HG03432 (cell line): ENCODE data around the gene CRY2.
A peak's percentile ranks its signal among the peaks of the same experiment; 100 is the strongest.
"Not testable (repeated sequence)": the region's sequence is repeated elsewhere in the genome, so short reads cannot be mapped to it uniquely, and the experiment has no call there.

Experiments used
- ATAC-seq: cut with Tn5 transposase; IDR thresholded peaks from one replicate; pipeline ENCODE4 v1.9.1; 2021; ENCODE audit warnings: mild to moderate bottlenecking, moderate library complexity; ENCODE audit not compliant: unreplicated experiment

The CRY2 gene

DNA sequence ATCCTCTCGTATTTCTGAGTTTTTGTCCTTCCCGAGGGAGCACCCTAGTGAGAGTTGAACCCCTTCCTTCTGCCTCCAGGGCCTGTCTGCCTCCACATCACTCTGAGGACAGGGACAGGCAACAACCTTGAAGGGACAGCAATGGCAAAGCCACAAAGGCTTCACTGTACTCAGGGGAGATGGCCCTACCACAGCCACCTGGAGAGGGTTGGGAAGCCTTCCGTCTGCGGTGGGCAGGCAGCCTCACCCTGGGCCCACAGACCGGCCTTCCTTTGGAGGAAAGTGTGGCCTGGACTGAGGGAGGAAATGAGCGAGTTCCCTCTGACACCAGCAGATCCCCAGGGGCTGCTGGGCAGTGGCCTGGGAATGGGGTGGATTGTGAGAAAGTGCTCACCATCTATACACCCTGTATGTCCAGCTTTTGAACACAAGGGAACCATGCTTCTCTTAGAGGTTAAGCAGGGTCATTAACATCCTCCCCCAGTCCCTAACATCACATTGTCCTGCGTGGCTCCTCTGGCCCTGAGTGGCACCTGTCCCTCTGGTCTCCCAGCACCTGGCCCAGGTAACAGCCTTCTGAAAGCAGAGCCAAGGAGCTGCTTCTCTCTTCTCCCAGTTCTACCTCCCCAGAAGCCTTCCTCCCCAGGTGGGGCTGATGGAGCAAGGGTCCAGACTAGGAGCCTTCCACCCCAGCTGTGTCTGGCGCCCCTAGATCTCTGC lies 35.5 kb upstream of the CRY2 start:
- no peak for ATAC-seq

DNA sequence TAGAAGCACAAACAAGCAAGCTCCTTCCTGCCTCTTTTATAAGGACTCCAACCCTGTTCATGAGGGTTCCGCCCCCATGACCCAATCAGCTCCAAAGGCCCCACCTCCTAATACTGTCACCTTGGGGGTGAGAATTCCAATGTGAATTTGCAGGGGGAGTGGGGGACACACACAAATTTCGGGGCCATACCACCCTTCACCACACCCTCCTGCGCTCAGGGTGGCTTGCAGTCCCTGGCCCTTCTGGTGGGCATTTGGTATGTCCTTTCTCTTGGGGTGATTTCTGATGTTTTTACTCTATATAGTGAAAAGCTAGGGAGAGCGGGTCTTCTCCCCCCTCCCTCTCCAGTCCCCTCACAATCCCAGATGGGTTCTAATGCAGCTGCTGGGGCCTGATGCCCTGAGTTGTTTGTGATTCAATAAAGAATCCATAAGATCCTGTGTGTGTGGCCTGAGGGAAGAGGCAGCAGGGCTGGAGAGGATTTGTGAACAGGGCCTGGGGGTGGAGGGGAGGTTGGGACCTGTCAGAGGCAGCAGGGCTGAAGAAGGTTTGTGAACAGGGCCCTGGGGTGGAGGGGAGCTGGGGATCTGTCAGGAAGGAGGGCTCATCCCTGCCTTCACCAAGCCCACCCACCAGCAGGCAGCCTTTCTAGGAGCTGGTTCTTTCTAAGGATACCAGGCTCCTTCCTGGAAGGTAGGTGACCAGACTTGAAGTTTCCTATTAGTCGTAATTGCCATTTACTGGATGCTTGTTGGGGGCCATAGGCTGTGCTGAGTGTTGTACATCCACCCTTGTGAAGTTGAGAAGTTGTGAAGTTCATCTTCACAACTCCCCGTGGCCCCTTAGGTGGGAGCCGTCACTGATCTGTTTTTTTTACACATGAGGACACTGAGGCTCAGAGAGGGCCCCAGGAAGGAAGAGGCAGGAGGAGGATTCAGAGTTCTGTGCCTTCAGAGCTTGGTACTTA lies 34.4 kb upstream of the CRY2 start:
- no peak for ATAC-seq

DNA sequence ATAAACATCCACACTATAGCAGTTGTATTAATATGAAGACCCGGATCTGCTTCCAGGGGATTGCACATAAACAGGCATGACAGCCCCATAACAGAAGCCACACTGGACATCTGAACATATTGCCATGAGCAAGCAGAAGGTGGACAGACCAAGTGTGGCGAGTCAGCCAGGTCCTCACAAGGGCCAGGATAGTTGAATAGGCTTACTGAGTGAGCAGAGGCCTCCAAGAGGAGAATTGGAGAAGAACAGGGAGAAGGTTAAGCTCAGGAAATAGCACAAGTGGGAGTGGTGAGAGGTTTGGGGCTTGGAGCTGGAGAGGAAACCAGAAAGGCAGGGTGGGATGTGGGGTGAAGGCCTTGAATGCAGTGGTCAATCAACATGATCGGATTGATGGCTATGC lies 31.5 kb upstream of the CRY2 start:
- no peak for ATAC-seq

DNA sequence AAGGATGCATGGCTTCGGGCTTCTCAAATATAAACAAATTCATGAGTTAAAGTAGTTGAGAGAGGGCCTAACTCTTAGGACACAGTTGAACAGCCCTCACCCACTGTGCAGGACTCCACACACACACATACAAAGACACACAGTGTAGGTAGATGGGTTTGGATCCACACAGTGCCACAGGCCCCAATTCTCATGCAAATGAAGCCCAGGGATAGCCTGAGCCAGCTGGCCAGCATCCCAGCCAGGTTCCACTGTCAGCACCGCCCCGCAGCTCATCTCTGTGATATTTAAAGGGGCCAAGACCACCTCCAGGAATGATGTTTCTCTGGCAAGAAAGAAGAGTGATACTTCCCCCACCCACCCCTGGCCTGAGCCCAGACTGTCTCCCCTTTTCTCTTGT lies 30.7 kb upstream of the CRY2 start:
- ATAC-seq, result no peak

DNA sequence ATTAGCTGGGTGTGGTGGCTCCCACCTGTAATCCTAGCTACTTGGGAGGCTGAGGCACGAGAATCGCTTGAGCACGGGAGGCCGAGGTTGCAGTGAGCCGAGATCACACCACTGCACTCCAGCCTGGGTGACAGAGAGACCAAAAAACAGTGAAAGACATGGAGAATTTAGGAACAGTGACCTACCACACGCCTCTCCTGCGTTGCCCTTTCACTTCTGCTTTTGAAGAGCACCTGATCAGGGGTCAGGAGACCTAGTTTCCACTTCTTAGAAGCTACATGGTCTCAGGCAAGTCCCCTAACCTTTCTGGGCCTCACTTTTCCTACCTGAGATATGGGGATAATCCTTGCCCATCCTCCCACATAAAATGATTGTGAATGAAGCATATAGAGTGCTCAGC lies 30.1 kb upstream of the CRY2 start:
- ATAC-seq, result peak; percentile 79

DNA sequence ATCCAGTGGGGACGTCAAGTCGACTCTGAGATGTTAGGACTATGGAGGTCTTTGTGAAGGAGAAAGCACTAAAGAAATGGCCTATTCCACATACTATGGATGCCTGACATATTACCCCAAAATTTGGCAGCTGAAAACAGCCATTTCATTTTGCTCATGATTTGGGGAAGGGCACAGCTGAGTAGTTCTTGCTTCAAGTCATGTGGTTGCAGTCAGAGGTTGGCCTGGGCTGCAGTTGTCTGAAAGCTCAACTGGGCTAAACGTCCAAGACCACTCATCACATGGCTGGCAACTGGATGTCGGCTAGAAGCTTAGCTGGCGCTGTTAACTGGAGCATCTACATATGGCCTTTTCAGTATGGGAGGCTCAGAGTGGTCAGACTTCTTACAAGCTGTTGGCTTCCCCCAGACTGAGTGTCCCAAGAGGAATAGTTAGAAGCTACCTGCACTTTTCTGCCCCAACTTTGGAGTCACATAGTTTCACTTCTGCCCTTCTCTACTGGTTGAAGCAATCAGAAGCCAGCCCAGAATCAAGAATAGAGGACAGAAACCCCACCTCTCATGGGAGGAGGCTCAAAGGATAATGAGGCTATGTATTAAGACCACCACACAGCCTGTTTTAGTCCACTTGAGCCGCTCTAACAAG lies 28.2 kb upstream of the CRY2 start:
- ATAC-seq, result no peak

DNA sequence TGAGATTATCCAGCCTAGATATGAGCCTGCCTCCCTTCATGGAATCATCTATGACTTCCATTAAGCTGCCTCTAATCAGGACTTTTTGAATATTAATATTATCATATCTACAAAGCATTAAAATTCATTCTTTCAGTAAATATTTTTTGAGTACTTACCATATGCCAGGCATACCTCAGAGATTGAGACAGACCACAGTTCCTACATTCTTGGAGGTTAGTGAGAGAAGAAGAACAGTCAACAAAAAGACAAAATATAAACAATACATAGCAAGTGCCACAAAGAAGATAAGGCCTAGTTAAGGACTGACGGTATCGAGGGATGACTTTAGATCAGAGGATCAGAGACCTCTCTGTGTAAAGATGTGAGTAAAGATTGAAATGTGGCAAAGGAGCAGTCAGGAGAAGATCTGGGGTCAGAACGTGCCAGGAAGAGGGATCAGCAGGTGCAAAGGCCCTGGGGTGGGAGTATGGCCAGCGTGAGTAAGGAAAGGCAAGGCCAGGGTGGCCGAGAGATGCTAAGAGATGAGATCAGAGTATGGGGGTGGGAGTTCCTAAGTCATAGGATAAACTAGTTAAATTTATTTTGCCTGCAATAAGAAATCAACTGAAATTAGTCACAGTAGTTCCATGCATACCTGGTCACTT lies 26.9 kb upstream of the CRY2 start:
- no peak for ATAC-seq

DNA sequence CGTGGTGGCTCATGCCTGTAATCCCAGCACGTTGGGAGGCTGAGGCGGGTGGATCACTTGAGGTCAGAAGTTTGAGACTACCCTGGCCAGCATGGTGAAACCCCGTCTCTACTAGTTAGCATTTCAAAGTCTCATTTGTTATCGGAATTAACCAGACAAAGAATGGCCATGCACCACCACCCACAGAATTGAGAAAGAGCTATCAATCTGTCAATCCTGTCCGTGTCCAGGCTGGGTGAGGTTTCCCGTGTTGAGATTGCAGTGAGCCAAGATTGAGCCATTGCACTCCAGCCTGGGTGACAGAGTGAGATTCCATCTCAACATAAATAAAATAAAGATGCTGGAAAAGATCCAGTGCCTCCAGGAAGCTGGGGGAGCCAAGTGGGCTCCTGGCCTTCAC lies 20.8 kb upstream of the CRY2 start:
- not testable (repeated sequence) for ATAC-seq

DNA sequence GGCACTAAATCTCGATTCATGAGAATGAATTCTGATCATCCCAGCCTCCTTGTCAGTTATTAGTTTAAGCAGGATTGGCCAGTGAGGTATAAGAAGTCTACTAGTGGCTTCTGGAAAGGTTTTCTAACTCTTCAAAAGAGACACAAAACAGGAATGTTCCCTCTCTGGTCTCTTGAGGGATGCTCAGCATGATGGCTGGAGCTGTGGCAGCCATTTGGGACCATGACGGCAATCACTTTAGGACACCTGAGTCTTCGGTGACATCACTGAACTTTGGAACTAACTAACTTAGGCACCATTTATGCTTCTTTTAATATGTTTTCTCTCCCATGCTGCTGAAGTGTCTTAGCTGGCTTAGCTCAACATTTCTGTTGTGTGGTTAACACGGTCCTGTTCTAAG lies 20.2 kb upstream of the CRY2 start:
- no peak for ATAC-seq

DNA sequence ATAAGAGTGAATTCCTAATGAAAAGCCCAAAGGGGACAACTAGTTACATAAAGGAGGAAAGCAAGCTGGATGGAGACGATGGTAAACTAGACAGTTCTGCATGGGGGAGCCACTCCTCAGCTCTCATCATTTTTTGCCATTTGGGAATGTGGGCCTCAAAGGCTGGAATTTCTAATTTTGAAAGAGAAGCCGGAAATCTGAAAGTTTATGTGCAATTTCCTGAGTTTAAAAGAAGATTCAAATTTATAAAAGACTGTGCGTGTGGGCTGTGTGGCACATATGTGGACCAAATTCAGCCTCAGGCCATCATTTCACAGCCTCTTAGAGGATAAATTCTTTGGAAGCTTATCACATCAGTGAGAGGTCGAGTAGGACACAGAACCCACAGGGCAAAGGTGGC lies 18.3 kb upstream of the CRY2 start:
- ATAC-seq, result no peak

DNA sequence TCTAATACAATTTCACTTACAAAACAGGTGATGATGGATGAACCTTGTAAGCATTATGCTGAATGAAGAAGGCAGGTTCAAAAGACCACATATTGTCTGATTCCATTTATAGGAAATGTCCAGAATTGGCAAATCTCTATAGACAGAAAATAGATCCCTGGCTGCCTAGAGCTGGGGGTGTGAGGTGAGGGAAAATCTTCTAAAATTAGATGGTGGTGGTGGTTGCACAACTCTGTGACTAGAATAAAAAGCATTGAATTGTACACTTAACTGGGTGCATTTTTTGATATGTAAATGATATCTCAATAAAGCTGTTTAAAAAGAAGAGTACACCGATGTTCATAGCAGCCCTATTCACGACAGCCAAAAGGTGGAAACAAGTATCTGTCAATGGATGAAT lies 16.7 kb upstream of the CRY2 start:
- no peak for ATAC-seq

DNA sequence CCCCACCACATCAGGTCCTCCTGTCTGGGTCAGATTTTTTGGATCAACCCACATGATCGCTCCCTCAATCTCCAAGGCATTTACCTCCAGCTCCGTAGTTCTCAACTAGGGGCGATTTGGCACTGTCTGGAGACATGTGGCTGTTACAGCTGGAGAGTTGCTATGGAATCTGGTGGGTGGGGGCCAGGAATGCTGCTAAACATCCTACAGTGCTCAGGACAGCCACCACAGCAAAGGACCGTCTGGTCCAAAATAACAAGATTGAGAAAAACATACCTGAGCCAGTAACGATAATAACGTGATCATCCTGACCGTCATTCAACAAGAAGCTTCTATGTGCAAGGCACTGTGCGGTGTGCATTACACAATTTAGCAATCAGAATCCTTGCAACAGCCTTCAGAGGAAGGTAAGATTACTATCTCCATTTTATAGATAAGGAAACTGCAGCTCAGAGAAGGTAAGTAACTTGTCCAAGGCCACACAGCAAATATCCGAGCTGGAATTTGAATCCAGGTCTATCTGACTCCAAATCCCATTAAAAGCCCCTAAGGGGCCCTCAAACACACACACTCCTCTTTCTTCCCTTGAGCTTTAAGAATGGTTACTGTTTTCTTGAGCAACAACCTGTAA lies 14.3 kb upstream of the CRY2 start:
- no peak for ATAC-seq

DNA sequence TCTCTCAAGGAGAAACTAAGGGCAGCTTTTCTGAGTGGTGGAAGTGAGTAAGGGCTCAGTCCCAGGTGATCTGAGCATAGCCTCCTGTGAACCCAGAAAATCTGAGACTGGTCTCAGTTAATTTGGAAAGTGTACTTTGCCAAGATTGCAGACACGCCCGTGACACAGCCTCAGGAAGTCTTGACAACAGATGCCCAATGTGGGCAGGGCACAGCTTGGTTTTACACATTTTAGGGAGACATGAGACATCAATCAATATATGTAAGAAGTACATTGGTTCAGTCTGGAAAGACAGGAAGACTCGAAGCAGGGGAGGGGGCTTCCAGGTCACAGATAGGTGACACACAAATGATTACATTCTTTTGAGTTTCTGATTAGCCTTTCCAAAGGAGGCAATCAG lies 13.5 kb upstream of the CRY2 start:
- no peak for ATAC-seq

DNA sequence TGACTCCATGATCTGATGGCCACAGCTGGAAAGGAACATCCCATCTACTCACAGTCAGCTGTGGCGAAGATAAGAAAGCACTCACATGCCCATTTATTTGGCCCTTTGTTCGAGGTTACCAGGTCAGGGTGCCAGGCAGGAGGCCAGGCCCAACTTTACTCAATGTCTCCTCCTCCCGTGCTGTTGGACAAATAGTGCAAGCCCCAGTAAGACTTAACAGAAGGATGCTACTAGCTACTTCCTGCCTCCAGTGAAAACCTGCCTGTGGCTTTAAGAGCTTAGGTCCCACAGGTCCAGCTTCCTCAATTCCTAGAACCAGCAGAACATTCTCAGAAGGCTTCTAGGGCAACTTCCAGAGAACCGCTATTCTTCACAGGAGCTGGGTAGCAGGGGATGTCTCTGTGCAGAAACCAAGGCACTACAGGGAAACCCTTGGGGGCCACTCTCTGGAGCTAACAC lies 12.9 kb upstream of the CRY2 start:
- ATAC-seq, result no peak

DNA sequence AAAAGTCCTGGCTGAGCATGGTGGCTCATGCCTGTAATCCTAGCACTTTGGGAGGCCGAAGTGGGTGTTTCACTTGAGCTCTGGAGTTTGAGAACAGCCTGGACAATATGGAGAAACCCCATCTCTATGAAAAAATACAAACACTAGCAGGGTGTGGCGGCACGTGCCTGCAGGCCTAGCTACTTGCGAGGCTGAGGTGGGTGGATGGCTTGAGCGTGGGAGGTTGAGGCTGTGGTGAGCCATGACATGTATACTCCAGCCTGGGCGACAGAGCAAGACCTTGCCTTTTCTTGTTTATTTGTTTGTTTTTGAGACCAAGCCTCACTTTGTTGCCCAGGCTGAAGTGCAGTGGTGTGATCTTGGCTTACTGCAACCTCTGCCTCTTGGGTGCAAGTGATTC lies 8.1 kb upstream of the CRY2 start:
- no peak for ATAC-seq

DNA sequence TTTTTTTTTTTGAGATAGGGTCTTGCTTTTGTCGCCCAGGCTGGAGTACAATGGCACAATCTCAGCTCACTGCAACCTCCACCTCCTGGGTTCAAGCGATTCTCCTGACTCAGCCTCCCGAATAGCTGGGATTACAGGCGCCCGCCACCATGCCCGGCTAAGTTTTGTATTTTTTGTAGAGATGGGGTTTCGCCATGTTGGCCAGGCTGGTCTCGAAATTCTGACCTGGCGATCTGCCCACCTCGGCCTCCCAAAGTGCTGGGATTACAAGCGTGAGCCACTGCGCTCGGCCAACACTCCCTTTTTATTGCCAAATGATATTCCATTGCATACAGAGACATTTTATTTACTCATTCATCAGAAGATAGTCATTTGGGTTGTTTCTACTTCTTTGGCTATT lies 7.0 kb upstream of the CRY2 start:
- ATAC-seq, result not testable (repeated sequence)

DNA sequence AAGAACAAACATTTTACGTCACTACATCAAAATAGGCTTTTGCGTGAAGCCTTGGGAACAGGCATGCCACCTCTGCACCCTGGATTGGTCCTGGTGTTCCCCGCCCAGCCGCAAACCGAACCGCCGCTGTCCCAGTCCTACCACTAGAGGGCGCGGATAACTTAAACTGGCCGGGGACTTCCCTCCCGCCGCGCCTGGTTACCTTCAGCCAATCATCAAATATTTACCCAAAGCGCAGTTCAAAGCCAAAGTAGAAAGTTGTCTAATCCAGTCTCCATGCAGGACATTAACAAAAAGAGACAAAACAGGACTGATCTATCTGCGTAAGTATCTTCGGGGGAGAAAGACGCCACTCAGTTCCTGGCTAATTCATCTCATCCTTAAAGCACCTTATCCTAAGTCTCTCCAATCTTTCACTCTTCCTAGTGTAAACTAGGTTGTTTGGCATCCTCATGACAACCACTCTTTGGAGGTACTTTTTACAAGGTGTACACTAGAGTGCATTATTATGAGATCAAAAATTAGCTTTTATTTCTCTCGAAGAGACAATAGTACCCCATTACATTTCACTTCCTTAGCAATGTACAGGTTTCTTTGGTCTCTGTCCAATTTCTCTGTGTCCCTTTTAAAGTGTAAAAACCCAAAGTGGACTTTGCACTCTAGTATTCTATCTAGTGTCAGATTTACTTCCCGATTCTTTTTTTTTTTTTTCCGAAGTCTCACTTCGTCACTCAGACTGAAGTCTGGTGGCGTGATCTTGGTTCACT lies 3.9 kb upstream of the CRY2 start:
- ATAC-seq, result no peak

DNA sequence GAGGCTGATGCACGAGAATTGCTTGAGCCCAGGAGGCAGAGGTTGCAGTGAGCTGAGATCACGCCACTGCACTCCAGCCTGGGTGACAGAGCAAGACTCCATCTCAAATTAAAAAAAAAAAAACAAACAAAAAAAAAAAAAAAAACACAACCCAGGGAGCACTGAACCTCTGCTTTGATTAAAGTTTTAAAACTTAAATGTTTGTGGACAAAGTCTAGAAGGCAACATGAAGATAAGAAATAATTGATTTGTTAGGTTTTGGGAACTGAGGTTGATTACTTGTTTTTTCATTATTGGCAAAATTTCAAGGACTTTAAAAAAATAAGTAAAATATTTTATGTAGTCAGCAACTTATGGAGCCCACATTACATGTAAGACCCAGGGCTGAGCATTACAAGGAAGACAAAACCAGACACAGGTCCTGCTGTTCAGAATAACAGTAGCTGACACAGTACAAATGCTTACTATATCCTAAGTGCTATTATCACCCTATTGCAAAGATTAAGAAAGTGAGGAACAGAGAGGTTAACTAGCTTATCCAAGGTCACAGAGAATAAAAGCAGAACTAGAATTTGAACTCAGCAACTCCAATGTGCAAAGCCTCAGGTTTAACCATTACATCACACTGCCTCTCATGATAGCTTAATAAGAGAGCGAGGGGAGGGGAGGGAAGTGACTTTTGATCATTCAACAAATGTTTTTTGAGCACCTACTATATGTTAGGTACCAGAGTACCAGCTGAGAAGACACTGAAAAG lies 2.3 kb upstream of the CRY2 start:
- no peak for ATAC-seq

DNA sequence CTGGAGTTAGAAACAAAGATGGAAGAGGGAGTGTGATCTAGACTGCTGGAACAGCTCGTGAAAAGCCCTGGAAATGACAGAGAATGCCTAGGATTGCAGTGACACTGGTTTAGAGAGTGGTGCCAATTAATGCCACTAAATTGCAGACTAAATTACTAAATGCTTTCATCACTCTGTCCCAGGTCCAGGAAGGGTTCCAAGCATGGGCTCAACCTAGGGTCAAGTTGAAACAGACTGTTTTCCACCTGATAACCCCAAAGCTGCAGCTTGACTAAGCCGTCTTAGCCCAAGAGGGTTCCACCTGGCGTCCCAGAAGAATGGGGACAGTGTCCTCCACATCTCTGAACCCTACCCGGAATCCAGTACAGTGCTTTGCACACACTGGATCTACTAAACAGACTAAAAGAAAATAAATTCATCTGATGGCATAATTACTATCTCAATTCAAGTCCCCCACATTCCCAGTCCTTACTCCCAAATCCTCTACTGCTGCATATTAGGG lies 1.1 kb upstream of the CRY2 start:
- ATAC-seq, result no peak
